Ascending aorta (tissue), 2 donors: ENCODE data around the gene BRD8. TPM values are rescaled to one million over a fixed set of nuclear protein-coding genes. Genes with fewer than 3 reads are reported as not detected.
A peak's percentile ranks its signal among the peaks of the same experiment; 100 is the strongest.

Experiments
- DNase-seq, 2 donors: peaks; one replicate each; pipeline ENCODE4 v3.0.0-alpha.2; 2019; ENCODE audit warnings: low spot score in 2 of 2
- H3K27ac ChIP-seq, 2 donors: fragments of 200-600 bp; sonication (generic); one replicate each; pipeline ENCODE4 v1.5.1; 2016 to 2017; ENCODE audit warnings: mild to moderate bottlenecking in 1 of 2
- H3K27me3 ChIP-seq: fragments of 200-600 bp; sonication (generic); one replicate; pipeline ENCODE4 v1.5.1; 2017
- H3K36me3 ChIP-seq, 2 donors: fragments of 200-600 bp; sonication (generic); one replicate each; pipeline ENCODE4 v1.5.1; 2016
- H3K4me1 ChIP-seq, 2 donors: fragments of 200-600 bp; sonication (generic); one replicate each; pipeline ENCODE4 v1.5.1; 2016 to 2017; ENCODE audit warnings: mild to moderate bottlenecking in 1 of 2
- H3K4me3 ChIP-seq, 2 donors: fragments of 200-600 bp; sonication (generic); one replicate each; pipeline ENCODE4 v1.5.1; 2016 to 2017; ENCODE audit warnings: mild to moderate bottlenecking in 1 of 2
- H3K9me3 ChIP-seq, 2 donors: fragments of 200-600 bp; sonication (generic); one replicate each; pipeline ENCODE4 v1.5.1; 2016
- CTCF ChIP-seq, 3 experiments: fragments of 200-600 bp in 2 of 3; fragments of 450-650 bp in 1 of 3; sonication (generic) in 2 of 3; IDR thresholded peaks; one replicate each; pipeline ENCODE4 v1.5.1; 2016 to 2019; ENCODE audit warnings: antibody characterized with exemption in 3 of 3, mild to moderate bottlenecking in 1 of 3, moderate library complexity in 1 of 3
- intact Hi-C: fragments of 100-400 bp; cut with DNase I; formaldehyde crosslinking; loops from one replicate; pipeline ENCODE4 v1.15.1; 2023
- total RNA-seq: library from RNA; depleted of rRNA; stranded (reverse); fragments of >200 nt; gene quantifications from one replicate; pipeline ENCODE4 v1.1.0, GENCODE V29; 2016

BRD8 gene
- total RNA-seq, 1 donor from 2014 or later: 18.8 TPM

GRCh38 chr5:138141734-138142133 lies 36.7 kb downstream of the BRD8 start:
- Histone ChIP-seq H3K9me3 (no peaks in the 10 kb centered on the region), H3K27ac (no peak overlapping the region), H3K27me3 (no peaks in the 10 kb centered on the region), H3K36me3 (no peaks in the 10 kb centered on the region), H3K4me3 (no peak overlapping the region), H3K4me1 (no peaks in the 10 kb centered on the region)
- no peak for DNase-seq
- intact Hi-C loops: no loop called here
- TF ChIP-seq CTCF (IDR thresholded peaks at IDR 0.05): no peak

GRCh38 chr5:138140268-138140667 lies 38.2 kb downstream of the BRD8 start:
- no peak overlapping the region for H3K4me3 ChIP-seq
- no peaks in the 10 kb centered on the region for H3K9me3 ChIP-seq
- TF ChIP-seq CTCF (IDR thresholded peaks at IDR 0.05): no peak
- H3K36me3 ChIP-seq: no peaks in the 10 kb centered on the region
- H3K4me1 ChIP-seq: no peaks in the 10 kb centered on the region
- no peak overlapping the region for H3K27ac ChIP-seq
- H3K27me3 ChIP-seq: no peaks in the 10 kb centered on the region
- DNase-seq: no peak
- intact Hi-C loops: no loop called here

- Histone ChIP-seq H3K9me3 (no peaks in the 10 kb centered on the region), H3K27me3 (no peaks in the 10 kb centered on the region), H3K36me3 (no peaks in the 10 kb centered on the region), H3K4me3 (peak overlapping the region; percentile 57 to 73), H3K27ac (no peak overlapping the region), H3K4me1 (no peaks in the 10 kb centered on the region)
- no peak for TF ChIP-seq CTCF (IDR thresholded peaks at IDR 0.05)
- intact Hi-C loops: loop anchor here (10.0 kb wide), 1 partner anchor 515 kb away; no protein-coding TSS in a partner anchor
- no peak for DNase-seq
Observed at GRCh38 chr5:138139781-138140090, 38.7 kb downstream of the BRD8 start.

GRCh38 chr5:138138949-138139780 lies 39.3 kb downstream of the BRD8 start, which contains the start of gene NME5:
NME5 (minus strand) TSS chr5:138139428; CDS start chr5:138138780, 648 bp downstream.
- no peak for TF ChIP-seq CTCF (IDR thresholded peaks at IDR 0.05)
- intact Hi-C loops: loop anchor here (10.0 kb wide), 1 partner anchor 514 kb away; no protein-coding TSS in a partner anchor
- H3K9me3 ChIP-seq: no peaks in the 10 kb centered on the region
- H3K4me3 ChIP-seq: peak within 1 kb of the TSS; percentile 57 to 73
- DNase-seq: no peak
- H3K36me3 ChIP-seq: no peaks in the 10 kb centered on the region
- H3K4me1 ChIP-seq: no peaks in the 10 kb centered on the region
- no peaks in the 10 kb centered on the region for H3K27me3 ChIP-seq
- H3K27ac ChIP-seq: no peak within 1 kb of the TSS

GRCh38 chr5:138132543-138132942 lies 45.9 kb downstream of the BRD8 start:
- Histone ChIP-seq H3K36me3 (no peaks in the 10 kb centered on the region), H3K27ac (no peak overlapping the region), H3K9me3 (no peaks in the 10 kb centered on the region), H3K4me1 (no peaks in the 10 kb centered on the region), H3K4me3 (no peak overlapping the region), H3K27me3 (no peaks in the 10 kb centered on the region)
- no peak for TF ChIP-seq CTCF (IDR thresholded peaks at IDR 0.05)
- no peak for DNase-seq
- intact Hi-C loops: loop anchor here (2.0 to 10.0 kb wide), 2 partner anchors 356 to 508 kb away; no protein-coding TSS in a partner anchor
